T-cell (primary cell): ENCODE data around the gene PFKFB2. TPM values are rescaled to one million over a fixed set of nuclear protein-coding genes. Genes with fewer than 3 reads are reported as not detected.

ENCODE experiments used
- ATAC-seq, 4 experiments: fragments of 200-7000 bp in 3 of 4; fragments of 150-1000 bp in 1 of 4; cut with Tn5 transposase; replicated peaks in 1 of 4; 1 replicate in 3 of 4; 2 replicates in 1 of 4; pipeline ENCODE4 v1.10.0; 2021; ENCODE audit warnings: moderate library complexity in 3 of 4, mild to moderate bottlenecking in 2 of 4, moderate number of reproducible peaks in 1 of 4
- CTCF ChIA-PET, 2 donors: fragments of 300-600 bp; sonication (Branson Sonifier 250); formaldehyde crosslinking; loops; one replicate each; lab custom pipeline; 2022; ENCODE audit warnings: antibody characterized with exemption in 2 of 2; lab: Charles Lee
- POLR2A ChIA-PET, 2 donors: fragments of 300-600 bp; sonication (Branson Sonifier 250); formaldehyde crosslinking; loops; one replicate each; lab custom pipeline; 2022; ENCODE audit warnings: antibody characterized with exemption in 2 of 2; lab: Charles Lee
- DNase-seq, 35 experiments: peaks; one replicate each; pipeline versions ENCODE4 v3.0.0 to v3.0.0-alpha.2; 2013 to 2023
- H3K27ac ChIP-seq: one replicate; pipeline ENCODE4 v1.5.1; 2013; ENCODE audit warnings: low read length
- H3K27me3 ChIP-seq, 2 experiments: replicated peaks in 1 of 2; 1 replicate in 1 of 2; 2 replicates in 1 of 2; pipeline versions ENCODE4 v1.6.1 to v1.7.0; 2013; ENCODE audit warnings: low read length in 1 of 2, mixed read lengths in 1 of 2; ENCODE audit not compliant: control insufficient read depth in 2 of 2, insufficient read depth in 2 of 2; ENCODE audit errors: extremely low read depth in 1 of 2
- H3K36me3 ChIP-seq, 2 donors: 1 replicate in 1 of 2; 2 replicates in 1 of 2; pipeline versions ENCODE4 v1.6.1 to v1.7.0; 2013; ENCODE audit warnings: low read length in 1 of 2; ENCODE audit not compliant: control insufficient read depth in 2 of 2, insufficient read depth in 1 of 2; ENCODE audit errors: extremely low read depth in 1 of 2
- H3K4me1 ChIP-seq, 2 experiments: 1 replicate in 1 of 2; 2 replicates in 1 of 2; pipeline versions ENCODE4 v1.6.1 to v1.7.0; 2013; ENCODE audit warnings: low read length in 2 of 2, mixed read lengths in 1 of 2; ENCODE audit not compliant: insufficient read depth in 2 of 2, control insufficient read depth in 1 of 2; ENCODE audit errors: extremely low read depth in 1 of 2
- H3K4me3 ChIP-seq, 2 donors: 1 replicate in 1 of 2; 2 replicates in 1 of 2; pipeline versions ENCODE4 v1.5.1 to v1.7.0; 2013; ENCODE audit warnings: mild to moderate bottlenecking in 2 of 2, low read length in 1 of 2, moderate library complexity in 1 of 2; ENCODE audit not compliant: control insufficient read depth in 1 of 2; ENCODE audit errors: extremely low read depth in 1 of 2
- H3K9me3 ChIP-seq: 2 replicates; pipeline ENCODE4 v1.7.0; 2013
- H3K27ac Mint-ChIP-seq, 2 donors: one replicate each; pipeline ENCODE4 v1.8.0; 2020 to 2021; ENCODE audit warnings: mild to moderate bottlenecking in 2 of 2, mixed read lengths in 2 of 2
- H3K27me3 Mint-ChIP-seq, 2 donors: one replicate each; pipeline ENCODE4 v1.8.0; 2021 to 2022; ENCODE audit warnings: mixed read lengths in 2 of 2
- H3K36me3 Mint-ChIP-seq: one replicate; pipeline ENCODE4 v1.8.0; 2021; ENCODE audit warnings: mixed read lengths
- H3K4me1 Mint-ChIP-seq, 3 donors: one replicate each; pipeline ENCODE4 v1.8.0; 2020 to 2022; ENCODE audit warnings: mixed read lengths in 3 of 3, mild to moderate bottlenecking in 1 of 3
- H3K4me3 Mint-ChIP-seq, 3 donors: one replicate each; pipeline ENCODE4 v1.8.0; 2020 to 2022; ENCODE audit warnings: mild to moderate bottlenecking in 3 of 3, mixed read lengths in 3 of 3, moderate library complexity in 3 of 3
- H3K9me3 Mint-ChIP-seq, 3 donors: one replicate each; pipeline ENCODE4 v1.8.0; 2020 to 2022; ENCODE audit warnings: mixed read lengths in 3 of 3
- WGBS: methylation state at CpG from one replicate; pipeline ENCODE4 v1.1.5; 2013; ENCODE audit warnings: missing lambda C conversion rate; ENCODE audit not compliant: insufficient coverage; 5-methylcytosine and 5-hydroxymethylcytosine counted together
- total RNA-seq, 35 experiments: library from RNA in 6 of 35; stranded (reverse) in 6 of 35; fragments of 120-200 nt in 1 of 35; gene quantifications; one replicate each; pipeline versions ENCODE4 v1.2.1 to v1.2.4 and lab custom pipeline; 2013 to 2026

PFKFB2 gene
- total RNA-seq, 5 donors from 2014 or later (not counting 1 experiment from before 2014, with no cell fraction given): 1.6 to 4.7 (median 3.2) TPM

GRCh38 chr1:207067185-207067584, 14.1 kb downstream of the PFKFB2 start:
- Mint-ChIP-seq H3K4me1 (peaks cover 30 to 31% (median 31%) of the 10 kb centered on the region in 3 donors), H3K4me3 (no peak overlapping the region), H3K9me3 (no peaks in the 10 kb centered on the region), H3K36me3 (peaks cover 28% of the 10 kb centered on the region), H3K27me3 (no peaks in the 10 kb centered on the region), H3K27ac (no peak overlapping the region)
- no peak for DNase-seq
- no CpG with 5 or more reads among the region's 3 CpGs for WGBS
- CTCF ChIA-PET: no interaction called here
- H3K4me1 ChIP-seq: peaks cover 23 to 28% of the 10 kb centered on the region in 2 experiments
- no peak overlapping the region for H3K4me3 ChIP-seq
- POLR2A ChIA-PET: no interaction called here
- H3K27me3 ChIP-seq: no peaks in the 10 kb centered on the region
- peaks cover 0 to 4% of the 10 kb centered on the region in 2 donors for H3K36me3 ChIP-seq
- no peak overlapping the region for H3K27ac ChIP-seq
- no peaks in the 10 kb centered on the region for H3K9me3 ChIP-seq
- ATAC-seq: no peak

- Histone ChIP-seq H3K4me3 (no peak overlapping the region), H3K27me3 (no peaks in the 10 kb centered on the region), H3K36me3 (peaks cover 0 to 4% of the 10 kb centered on the region in 2 donors), H3K27ac (no peak overlapping the region), H3K4me1 (peaks cover 24 to 28% of the 10 kb centered on the region in 2 experiments), H3K9me3 (no peaks in the 10 kb centered on the region)
- CTCF ChIA-PET: no interaction called here
- no peaks in the 10 kb centered on the region for H3K9me3 Mint-ChIP-seq
- no peaks in the 10 kb centered on the region for H3K27me3 Mint-ChIP-seq
- H3K36me3 Mint-ChIP-seq: peaks cover 24% of the 10 kb centered on the region
- WGBS: 100% methylated on average over 1 of the region's 5 CpGs
- POLR2A ChIA-PET: no interaction called here
- no peak overlapping the region for H3K27ac Mint-ChIP-seq
- DNase-seq (no peak), ATAC-seq (no peak)
- no peak overlapping the region for H3K4me3 Mint-ChIP-seq
- H3K4me1 Mint-ChIP-seq: peaks cover 30 to 35% (median 34%) of the 10 kb centered on the region in 3 donors
These were observed 14.6 kb downstream of the PFKFB2 start for GRCh38 chr1:207067665-207068064.

GRCh38 chr1:207069061-207069460, 16.0 kb downstream of the PFKFB2 start:
- ATAC-seq: peak in 2 of 4 experiments; percentile 41 to 57
- H3K27me3 ChIP-seq: no peaks in the 10 kb centered on the region
- DNase-seq: no peak
- H3K27ac ChIP-seq: no peak overlapping the region
- ChIA-PET CTCF (no interaction called here), POLR2A (no interaction called here)
- peak overlapping the region in 1 of 2 donors; percentile 29 for H3K27ac Mint-ChIP-seq
- no peaks in the 10 kb centered on the region for H3K27me3 Mint-ChIP-seq
- H3K4me1 ChIP-seq: peaks cover 24 to 28% of the 10 kb centered on the region in 2 experiments
- no peaks in the 10 kb centered on the region for H3K9me3 Mint-ChIP-seq
- H3K4me3 ChIP-seq: no peak overlapping the region
- 60% methylated on average over 1 of the region's 3 CpGs for WGBS
- peaks cover 30 to 38% (median 37%) of the 10 kb centered on the region in 3 donors for H3K4me1 Mint-ChIP-seq
- H3K4me3 Mint-ChIP-seq: peak overlapping the region in 1 of 3 donors; percentile 12
- H3K36me3 ChIP-seq: no peaks in the 10 kb centered on the region
- no peaks in the 10 kb centered on the region for H3K9me3 ChIP-seq
- peaks cover 14% of the 10 kb centered on the region for H3K36me3 Mint-ChIP-seq

- Mint-ChIP-seq H3K4me1 (peaks cover 30 to 38% (median 37%) of the 10 kb centered on the region in 3 donors), H3K9me3 (no peaks in the 10 kb centered on the region), H3K27me3 (no peaks in the 10 kb centered on the region), H3K27ac (peak overlapping the region in 1 of 2 donors; percentile 83), H3K36me3 (peaks cover 9% of the 10 kb centered on the region), H3K4me3 (peak overlapping the region in 1 of 3 donors; percentile 55)
- no peak overlapping the region for H3K4me3 ChIP-seq
- no peak overlapping the region for H3K27ac ChIP-seq
- H3K27me3 ChIP-seq: no peaks in the 10 kb centered on the region
- H3K4me1 ChIP-seq: peaks cover 24 to 28% of the 10 kb centered on the region in 2 experiments
- CTCF ChIA-PET: no interaction called here
- 82% methylated on average over 5 of the region's 5 CpGs for WGBS
- peak in 3 of 4 experiments; percentile 31 to 35 (median 32) for ATAC-seq
- H3K36me3 ChIP-seq: no peaks in the 10 kb centered on the region
- H3K9me3 ChIP-seq: no peaks in the 10 kb centered on the region
- DNase-seq: no peak
- POLR2A ChIA-PET: no interaction called here
These were observed 16.9 kb downstream of the PFKFB2 start for GRCh38 chr1:207069858-207070506.

GRCh38 chr1:207070811-207071210, 17.7 kb downstream of the PFKFB2 start:
- DNase-seq: peak in 2 of 35 experiments; percentile 19 to 23
- H3K27ac ChIP-seq: no peak overlapping the region

GRCh38 chr1:207071426-207071825, 18.4 kb downstream of the PFKFB2 start:
- H3K4me1 ChIP-seq: peaks cover 24 to 28% of the 10 kb centered on the region in 2 experiments
- no peaks in the 10 kb centered on the region for H3K36me3 ChIP-seq
- ATAC-seq: peak in 2 of 4 experiments; percentile 28 to 93
- H3K27me3 Mint-ChIP-seq: no peaks in the 10 kb centered on the region
- H3K4me3 Mint-ChIP-seq: peak overlapping the region in 1 of 3 donors; percentile 55
- H3K27ac Mint-ChIP-seq: peak overlapping the region in 1 of 2 donors; percentile 83
- WGBS: 20% methylated on average over 1 of the region's 6 CpGs
- peak in 11 of 35 experiments; percentile 6 to 64 (median 26) for DNase-seq
- H3K4me3 ChIP-seq: no peak overlapping the region
- no peak overlapping the region for H3K27ac ChIP-seq
- peaks cover 9% of the 10 kb centered on the region for H3K36me3 Mint-ChIP-seq
- CTCF ChIA-PET: interaction anchor here (0.8 to 1.1 kb wide), 3 partner anchors 21 to 333 kb away, joined by 3 to 4 read pairs (median 3); no protein-coding TSS in a partner anchor
- peaks cover 30 to 38% (median 37%) of the 10 kb centered on the region in 3 donors for H3K4me1 Mint-ChIP-seq
- no peaks in the 10 kb centered on the region for H3K9me3 ChIP-seq
- POLR2A ChIA-PET: interaction anchor here in 1 of 2 donors (1.0 kb wide), 1 partner anchor 18 kb away, joined by 4 read pairs; the partner anchor contains the start of gene PFKFB2
- no peaks in the 10 kb centered on the region for H3K27me3 ChIP-seq
- H3K9me3 Mint-ChIP-seq: no peaks in the 10 kb centered on the region

More at GRCh38 chr1:207070811-207071210, 17.7 kb downstream of the PFKFB2 start:
- ATAC-seq: peak in 3 of 4 experiments; percentile 9 to 61 (median 57)
- H3K36me3 ChIP-seq: no peaks in the 10 kb centered on the region
- POLR2A ChIA-PET: interaction anchor here in 1 of 2 donors (0.5 to 1.0 kb wide), 2 partner anchors 18 to 1457 kb away, joined by 4 to 10 read pairs; partner anchors contain the start of gene PFKFB2
- H3K4me3 ChIP-seq: no peak overlapping the region
- H3K27me3 ChIP-seq: no peaks in the 10 kb centered on the region
- 88% methylated on average over 3 of the region's 4 CpGs for WGBS
- H3K9me3 ChIP-seq: no peaks in the 10 kb centered on the region
- Mint-ChIP-seq H3K27ac (peak overlapping the region; percentile 36 to 83), H3K9me3 (no peaks in the 10 kb centered on the region), H3K4me1 (peaks cover 30 to 38% (median 37%) of the 10 kb centered on the region in 3 donors), H3K36me3 (peaks cover 9% of the 10 kb centered on the region), H3K27me3 (no peaks in the 10 kb centered on the region), H3K4me3 (peak overlapping the region in 2 of 3 donors; percentile 9 to 55)
- peaks cover 24 to 28% of the 10 kb centered on the region in 2 experiments for H3K4me1 ChIP-seq
- CTCF ChIA-PET: interaction anchor here in 1 of 2 donors (0.8 kb wide), 1 partner anchor 21 kb away, joined by 4 read pairs; no protein-coding TSS in a partner anchor
